DOHH2 (cell line): ENCODE measurements around the gene MAPK12.
"Not testable (repeated sequence)": the region's sequence is repeated elsewhere in the genome, so short reads cannot be mapped to it uniquely, and the experiment has no call there.

Source experiments
- H3F3A ChIP-seq: fragments of 200-600 bp; sonication (generic), shearing (Covaris generic); 2 replicates; pipeline ENCODE4 v1.6.0; 2016; ENCODE audit warnings: antibody characterized with exemption, mild to moderate bottlenecking; ENCODE audit not compliant: control insufficient read depth, insufficient read depth
- H3K27ac ChIP-seq: fragments of 200-600 bp; sonication (generic); 2 replicates; pipeline ENCODE4 v1.5.1; 2014; ENCODE audit warnings: low read depth, mild to moderate bottlenecking, low read length, moderate library complexity
- H3K27me3 ChIP-seq: fragments of 200-600 bp; sonication (generic); 2 replicates; pipeline ENCODE4 v1.6.1; 2014; ENCODE audit warnings: mild to moderate bottlenecking, low read length, mixed read lengths; ENCODE audit not compliant: control insufficient read depth
- H3K36me3 ChIP-seq: fragments of 200-600 bp; sonication (generic); 2 replicates; pipeline ENCODE4 v1.6.1; 2014; ENCODE audit warnings: mild to moderate bottlenecking, low read length, moderate library complexity, mixed read lengths; ENCODE audit not compliant: control insufficient read depth
- H3K4me1 ChIP-seq: fragments of 200-600 bp; sonication (generic); 2 replicates; pipeline ENCODE4 v1.6.1; 2014; ENCODE audit warnings: mild to moderate bottlenecking, low read length, mixed read lengths; ENCODE audit not compliant: control insufficient read depth
- H3K4me2 ChIP-seq: fragments of 200-600 bp; sonication (generic); 2 replicates; pipeline ENCODE4 v1.6.0; 2014; ENCODE audit warnings: mild to moderate bottlenecking, low read length, moderate library complexity
- H3K4me3 ChIP-seq: fragments of 200-600 bp; sonication (generic); 2 replicates; pipeline ENCODE4 v1.5.1; 2014; ENCODE audit warnings: mild to moderate bottlenecking, low read length, mixed read lengths
- H3K79me2 ChIP-seq: fragments of 200-600 bp; sonication (generic); 2 replicates; pipeline ENCODE4 v1.6.1; 2014; ENCODE audit warnings: mild to moderate bottlenecking, low read length, mixed read lengths; ENCODE audit not compliant: control insufficient read depth
- H3K9me2 ChIP-seq: fragments of 200-600 bp; sonication (generic); replicated peaks from 2 replicates; pipeline ENCODE4 v1.6.1; 2014; ENCODE audit warnings: mild to moderate bottlenecking, low read length, mixed read lengths; ENCODE audit not compliant: control insufficient read depth
- H3K9me3 ChIP-seq: fragments of 200-600 bp; sonication (generic); 2 replicates; pipeline ENCODE4 v1.6.1; 2014; ENCODE audit warnings: antibody characterized with exemption, low read length, mixed read lengths; ENCODE audit not compliant: control insufficient read depth, insufficient read depth
- H4K20me1 ChIP-seq: fragments of 200-600 bp; sonication (generic); 2 replicates; pipeline ENCODE4 v1.6.0; 2014; ENCODE audit warnings: low read depth, mild to moderate bottlenecking, antibody characterized with exemption, low read length, moderate library complexity; ENCODE audit not compliant: control insufficient read depth, insufficient read depth
- CTCF ChIP-seq: fragments of 200-600 bp; sonication (generic); IDR thresholded peaks from one replicate; pipeline ENCODE4 v1.5.1; 2014; ENCODE audit warnings: antibody characterized with exemption, mild to moderate bottlenecking, low read depth, low read length; ENCODE audit not compliant: poor library complexity, severe bottlenecking
- EZH2phosphoT487 ChIP-seq: fragments of 200-600 bp; sonication (generic); IDR thresholded peaks from 2 replicates; pipeline ENCODE4 v1.6.1; 2017; ENCODE audit warnings: borderline replicate concordance, mild to moderate bottlenecking, antibody characterized with exemption, low read length, moderate library complexity, mixed read lengths

MAPK12 gene

GRCh38 chr22:50274771-50275170 is 13.3 kb upstream of the MAPK12 start:
- H3K4me1 ChIP-seq = peaks cover 30% of the 10 kb centered on the region
- 0 out of 2 replicates have a peak, but pooled peaks cover 3% of the 10 kb centered on the region for H3K27me3 ChIP-seq
- peaks cover 3% of the 10 kb centered on the region; the same call in 1 of the 2 replicates for H4K20me1 ChIP-seq
- peaks cover 8% of the 10 kb centered on the region; the same call in 1 of the 2 replicates for H3K9me3 ChIP-seq
- no peak overlapping the region for H3K4me3 ChIP-seq
- TF ChIP-seq EZH2phosphoT487 (no peak), CTCF (no peak)
- peaks cover 52% of the 10 kb centered on the region for H3K36me3 ChIP-seq
- no peak overlapping the region for H3K27ac ChIP-seq
- H3K9me2 ChIP-seq = no peaks in the 10 kb centered on the region
- H3K4me2 ChIP-seq = no peak overlapping the region
- H3K79me2 ChIP-seq = no peaks in the 10 kb centered on the region
- peaks cover 13% of the 10 kb centered on the region for H3F3A ChIP-seq

- Histone ChIP-seq H4K20me1 (peaks cover 3% of the 10 kb centered on the region; the same call in 1 of the 2 replicates), H3K27ac (no peak overlapping the region), H3F3A (peaks cover 13% of the 10 kb centered on the region), H3K27me3 (0 out of 2 replicates have a peak, but pooled peaks cover 3% of the 10 kb centered on the region), H3K4me2 (no peak overlapping the region), H3K4me3 (no peak overlapping the region), H3K9me2 (no peaks in the 10 kb centered on the region), H3K9me3 (peaks cover 8% of the 10 kb centered on the region; the same call in 1 of the 2 replicates), H3K4me1 (peaks cover 35% of the 10 kb centered on the region), H3K79me2 (no peaks in the 10 kb centered on the region), H3K36me3 (peaks cover 48% of the 10 kb centered on the region)
- TF ChIP-seq CTCF (peak; percentile 32), EZH2phosphoT487 (no peak)
Observed at GRCh38 chr22:50274311-50274710, 12.8 kb upstream of the MAPK12 start.

- H4K20me1 ChIP-seq, H3K4me2 ChIP-seq, H3K79me2 ChIP-seq, H3K27ac ChIP-seq, H3K4me3 ChIP-seq, H3K9me3 ChIP-seq, H3K9me2 ChIP-seq, H3K27me3 ChIP-seq: not testable (repeated sequence)
- H3F3A ChIP-seq = peaks cover 13% of the 10 kb centered on the region
- H3K4me1 ChIP-seq = peaks cover 40% of the 10 kb centered on the region
- peaks cover 42% of the 10 kb centered on the region for H3K36me3 ChIP-seq
Observed at GRCh38 chr22:50273781-50274180, 12.3 kb upstream of the MAPK12 start.

GRCh38 chr22:50273352-50273751 is 11.9 kb upstream of the MAPK12 start:
- Histone ChIP-seq H3K4me1 (peaks cover 44% of the 10 kb centered on the region), H3K36me3 (peaks cover 38% of the 10 kb centered on the region), H3F3A (peaks cover 13% of the 10 kb centered on the region)
- not testable (repeated sequence) for H3K27ac ChIP-seq, H3K4me2 ChIP-seq, H3K9me2 ChIP-seq, H3K27me3 ChIP-seq, H3K4me3 ChIP-seq, H3K9me3 ChIP-seq, H4K20me1 ChIP-seq, H3K79me2 ChIP-seq
